Measurements from ENCODE around the gene TTC3. TPM values are rescaled to one million over a fixed set of nuclear protein-coding genes. Genes with fewer than 3 reads are reported as not detected.
"Not testable (repeated sequence)": the region's sequence is repeated elsewhere in the genome, so short reads cannot be mapped to it uniquely, and the experiment has no call there.

Gene TTC3
- total and polyA plus RNA-seq, 2 experiments from 2014 or later: 87.7 to 170 TPM

- Histone ChIP-seq H3K36me3 (no peaks in the 10 kb centered on the region), H3K4me1 (ENCODE audit: low read depth) (no peaks in the 10 kb centered on the region), H3K27ac (no peak overlapping the region), H3K27me3 (no peaks in the 10 kb centered on the region), H3K9me3 (ENCODE audit: low read depth) (no peaks in the 10 kb centered on the region), H3K4me3 (no peak overlapping the region)
- TF ChIP-seq CTCF (IDR thresholded peaks at IDR 0.05; ENCODE audit: low read depth, low read length): no peak
- no peak for DNase-seq (ENCODE audit: low read depth in 1 of 2, low spot score in 1 of 2)
Observed at GRCh38 chr21:37214952-37215351, 141.9 kb downstream of the TTC3 start.

- H3K27ac ChIP-seq: no peak overlapping the region
- DNase-seq (ENCODE audit: low read depth in 1 of 2, low spot score in 1 of 2): peak in 1 of 2 donors; percentile 11
- no peaks in the 10 kb centered on the region for H3K4me1 ChIP-seq (ENCODE audit: low read depth)
- no peaks in the 10 kb centered on the region for H3K27me3 ChIP-seq
- peaks cover 17% of the 10 kb centered on the region for H3K36me3 ChIP-seq
- no peak overlapping the region for H3K4me3 ChIP-seq
- no peak for TF ChIP-seq CTCF (IDR thresholded peaks at IDR 0.05; ENCODE audit: low read depth, low read length)
- no peaks in the 10 kb centered on the region for H3K9me3 ChIP-seq (ENCODE audit: low read depth)
Observed at GRCh38 chr21:37219761-37220432, 146.8 kb downstream of the TTC3 start.

- Histone ChIP-seq H3K4me3 (peak overlapping the region; percentile 37), H3K36me3 (peaks cover 17% of the 10 kb centered on the region), H3K27me3 (no peaks in the 10 kb centered on the region), H3K4me1 (ENCODE audit: low read depth) (no peaks in the 10 kb centered on the region), H3K9me3 (ENCODE audit: low read depth) (no peaks in the 10 kb centered on the region), H3K27ac (no peak overlapping the region)
- TF ChIP-seq CTCF (IDR thresholded peaks at IDR 0.05; ENCODE audit: low read depth, low read length): no peak
- DNase-seq (ENCODE audit: low read depth in 1 of 2, low spot score in 1 of 2): peak; percentile 41 to 57
Observed at GRCh38 chr21:37220433-37220980, 147.5 kb downstream of the TTC3 start.

GRCh38 chr21:37220981-37221664, 148.1 kb downstream of the TTC3 start:
- no peak overlapping the region for H3K27ac ChIP-seq
- H3K9me3 ChIP-seq (ENCODE audit: low read depth): no peaks in the 10 kb centered on the region
- no peaks in the 10 kb centered on the region for H3K27me3 ChIP-seq
- peak overlapping the region; percentile 37 for H3K4me3 ChIP-seq
- TF ChIP-seq CTCF (IDR thresholded peaks at IDR 0.05; ENCODE audit: low read depth, low read length): peak; percentile 36
- H3K4me1 ChIP-seq (ENCODE audit: low read depth): no peaks in the 10 kb centered on the region
- DNase-seq (ENCODE audit: low read depth in 1 of 2, low spot score in 1 of 2): peak; percentile 84 to 94
- peaks cover 22% of the 10 kb centered on the region for H3K36me3 ChIP-seq

GRCh38 chr21:37222248-37222647, 149.2 kb downstream of the TTC3 start:
- H3K36me3 ChIP-seq: peaks cover 30% of the 10 kb centered on the region
- H3K27me3 ChIP-seq; H3K4me3 ChIP-seq; H3K4me1 ChIP-seq (ENCODE audit: low read depth); H3K27ac ChIP-seq; H3K9me3 ChIP-seq (ENCODE audit: low read depth); DNase-seq (ENCODE audit: low read depth in 1 of 2, low spot score in 1 of 2): not testable (repeated sequence)

- peaks cover 41% of the 10 kb centered on the region for H3K36me3 ChIP-seq
- no peaks in the 10 kb centered on the region for H3K4me1 ChIP-seq (ENCODE audit: low read depth)
- H3K27ac ChIP-seq: no peak overlapping the region
- no peaks in the 10 kb centered on the region for H3K27me3 ChIP-seq
- DNase-seq (ENCODE audit: low read depth in 1 of 2, low spot score in 1 of 2): no peak
- no peak for TF ChIP-seq CTCF (IDR thresholded peaks at IDR 0.05; ENCODE audit: low read depth, low read length)
- no peaks in the 10 kb centered on the region for H3K9me3 ChIP-seq (ENCODE audit: low read depth)
- no peak overlapping the region for H3K4me3 ChIP-seq
Observed at GRCh38 chr21:37223804-37224345, 150.8 kb downstream of the TTC3 start.
